Measurements from ENCODE around the gene CCSER1. TPM values are rescaled to one million over a fixed set of nuclear protein-coding genes. Genes with fewer than 3 reads are reported as not detected.
A peak's percentile ranks its signal among the peaks of the same experiment; 100 is the strongest.

CCSER1 gene
- polyA plus RNA-seq, 1 donor from 2014 or later: 20.8 TPM

- Histone ChIP-seq H3K36me3 (ENCODE audit: insufficient read depth, low read length) (no peaks in the 10 kb centered on the region), H3K9ac (ENCODE audit: low read length) (no peak overlapping the region), H4K20me1 (ENCODE audit: insufficient read depth) (no peaks in the 10 kb centered on the region), H3K4me2 (ENCODE audit: low read length) (no peak overlapping the region), H2AFZ (ENCODE audit: low read depth, low read length) (no peak overlapping the region), H3K79me2 (replicated peaks; ENCODE audit: insufficient read depth, low read length) (peaks cover 2% of the 10 kb centered on the region), H3K27me3 (ENCODE audit: insufficient read depth, low read depth, low read length) (no peaks in the 10 kb centered on the region), H3F3A (ENCODE audit: insufficient read depth, low read length, poor library complexity, severe bottlenecking) (no peaks in the 10 kb centered on the region), H3K9me3 (ENCODE audit: low read length) (peaks cover 5% of the 10 kb centered on the region), H3K4me3 (ENCODE audit: low read length) (no peak overlapping the region), H3K9me2 (ENCODE audit: insufficient read depth, low read length) (no peaks in the 10 kb centered on the region), H3K27ac (ENCODE audit: low read length) (no peak overlapping the region)
- TF ChIP-seq TAF1 (IDR thresholded peaks at IDR 0.05; ENCODE audit: low read depth) (no peak), EP300 (conservative IDR thresholded peaks at IDR 0.05; ENCODE audit: poor library complexity, severe bottlenecking) (no peak), EZH2 (IDR thresholded peaks at IDR 0.05; ENCODE audit: borderline replicate concordance, insufficient read depth, low read length, poor library complexity, severe bottlenecking) (no peak), CTCF (IDR thresholded peaks at IDR 0.05; ENCODE audit: poor library complexity, severe bottlenecking) (no peak), REST (IDR thresholded peaks at IDR 0.05; ENCODE audit: borderline replicate concordance) (no peak), RAD21 (conservative IDR thresholded peaks at IDR 0.05) (no peak), POLR2AphosphoS5 (IDR thresholded peaks at IDR 0.05) (no peak), SMC3 (conservative IDR thresholded peaks at IDR 0.05; ENCODE audit: poor library complexity) (no peak), MXI1 (conservative IDR thresholded peaks at IDR 0.05; ENCODE audit: poor library complexity, severe bottlenecking) (no peak)
Observed at GRCh38 chr4:90799895-90800294, 672.7 kb downstream of the CCSER1 start.

- H3K9me2 ChIP-seq (ENCODE audit: insufficient read depth, low read length): no peaks in the 10 kb centered on the region
- no peaks in the 10 kb centered on the region for H3K36me3 ChIP-seq (ENCODE audit: insufficient read depth, low read length)
- TF ChIP-seq POLR2AphosphoS5 (IDR thresholded peaks at IDR 0.05) (peak; percentile 32), SMC3 (conservative IDR thresholded peaks at IDR 0.05; ENCODE audit: poor library complexity) (no peak), MXI1 (conservative IDR thresholded peaks at IDR 0.05; ENCODE audit: poor library complexity, severe bottlenecking) (no peak), TAF1 (IDR thresholded peaks at IDR 0.05; ENCODE audit: low read depth) (no peak), EZH2 (IDR thresholded peaks at IDR 0.05; ENCODE audit: borderline replicate concordance, insufficient read depth, low read length, poor library complexity, severe bottlenecking) (no peak), CTCF (IDR thresholded peaks at IDR 0.05; ENCODE audit: poor library complexity, severe bottlenecking) (no peak), RAD21 (conservative IDR thresholded peaks at IDR 0.05) (no peak), EP300 (conservative IDR thresholded peaks at IDR 0.05; ENCODE audit: poor library complexity, severe bottlenecking) (peak; percentile 77), REST (IDR thresholded peaks at IDR 0.05; ENCODE audit: borderline replicate concordance) (peak; percentile 89)
- H3K9me3 ChIP-seq (ENCODE audit: low read length): peaks cover 5% of the 10 kb centered on the region
- H4K20me1 ChIP-seq (ENCODE audit: insufficient read depth): no peaks in the 10 kb centered on the region
- H3K27me3 ChIP-seq (ENCODE audit: insufficient read depth, low read depth, low read length): no peaks in the 10 kb centered on the region
- peak overlapping the region; percentile 38 for H3K4me3 ChIP-seq (ENCODE audit: low read length)
- no peaks in the 10 kb centered on the region for H3K79me2 ChIP-seq (replicated peaks; ENCODE audit: insufficient read depth, low read length)
- H3K9ac ChIP-seq (ENCODE audit: low read length): no peak overlapping the region
- H3F3A ChIP-seq (ENCODE audit: insufficient read depth, low read length, poor library complexity, severe bottlenecking): no peaks in the 10 kb centered on the region
- no peak overlapping the region for H2AFZ ChIP-seq (ENCODE audit: low read depth, low read length)
- H3K27ac ChIP-seq (ENCODE audit: low read length): peak overlapping the region; percentile 78
- peak overlapping the region; percentile 12 for H3K4me2 ChIP-seq (ENCODE audit: low read length)
Observed at GRCh38 chr4:90815569-90815968, 688.4 kb downstream of the CCSER1 start.

All from neural cell (in vitro differentiated cells).